Right atrium auricular region (tissue), 2 donors: ENCODE measurements around the gene RHO. TPM values are rescaled to one million over a fixed set of nuclear protein-coding genes. Genes with fewer than 3 reads are reported as not detected.

Experiments
- DNase-seq: peaks from one replicate; pipeline ENCODE4 v3.0.0-alpha.2; 2019; ENCODE audit warnings: low spot score
- H3K27ac ChIP-seq, 2 donors: fragments of 200-600 bp; sonication (generic); 1 replicate in 1 of 2; 2 replicates in 1 of 2; pipeline ENCODE4 v1.5.1; 2016 to 2019
- H3K27me3 ChIP-seq, 2 donors: fragments of 200-600 bp; sonication (generic); one replicate each; pipeline versions ENCODE4 v1.5.1 to v1.6.0; 2017 to 2019
- H3K36me3 ChIP-seq: fragments of 200-600 bp; sonication (generic); one replicate; pipeline ENCODE4 v1.5.1; 2016
- H3K4me1 ChIP-seq, 2 donors: fragments of 200-600 bp; sonication (generic); one replicate each; pipeline versions ENCODE4 v1.5.1 to v1.6.0; 2017 to 2019
- H3K4me3 ChIP-seq, 2 donors: fragments of 200-600 bp; sonication (generic); 1 replicate in 1 of 2; 2 replicates in 1 of 2; pipeline ENCODE4 v1.5.1; 2017 to 2019; ENCODE audit warnings: mild to moderate bottlenecking in 1 of 2, moderate library complexity in 1 of 2
- H3K9me3 ChIP-seq, 2 donors: fragments of 200-600 bp; sonication (generic); one replicate each; pipeline ENCODE4 v1.5.1; 2019
- CTCF ChIP-seq, 2 donors: fragments of 200-600 bp; sonication (generic); IDR thresholded peaks; one replicate each; pipeline ENCODE4 v1.5.1; 2019; ENCODE audit warnings: antibody characterized with exemption in 2 of 2
- total RNA-seq, 2 donors: library from RNA; depleted of rRNA; stranded (reverse); fragments of >200 nt; gene quantifications; one replicate each; pipeline ENCODE4 v1.1.0, GENCODE V29; 2016

The RHO gene
- total RNA-seq, 2 donors from 2014 or later, result not detected

DNA sequence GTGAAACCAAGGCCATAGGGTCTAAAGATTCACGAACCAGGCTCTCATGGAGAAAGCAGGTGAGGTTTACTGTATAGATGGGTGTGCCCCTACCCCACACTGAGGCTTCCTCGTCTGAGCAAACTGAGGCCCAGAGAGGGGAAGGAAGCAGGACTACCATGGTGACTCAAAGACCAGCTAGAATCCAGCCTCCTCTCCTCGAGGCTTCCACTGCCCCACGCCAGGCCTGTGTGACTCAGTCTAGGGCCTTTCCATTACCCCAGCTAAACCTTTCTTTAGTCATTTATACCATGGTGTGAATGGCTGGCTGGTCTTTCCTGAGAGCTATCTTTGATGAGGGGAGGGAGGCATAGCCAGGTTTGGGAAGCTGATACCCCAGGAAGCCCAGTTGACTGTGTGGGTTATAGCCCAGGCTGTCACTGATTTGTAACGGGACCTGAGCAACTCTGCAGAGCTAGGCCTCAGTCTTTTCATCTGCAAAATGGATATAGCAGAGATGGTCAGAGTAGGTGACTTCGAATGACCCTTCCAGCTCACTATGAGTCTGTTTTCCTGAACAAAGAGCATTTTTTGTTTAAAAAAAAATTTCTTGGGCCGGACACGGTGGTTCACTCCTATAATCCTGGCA lies 3.0 kb upstream of the RHO start:
- no peak for TF ChIP-seq CTCF (IDR thresholded peaks at IDR 0.05)
- no peak for DNase-seq
- Histone ChIP-seq H3K27ac (no peak overlapping the region), H3K4me1 (peaks cover 0 to 6% of the 10 kb centered on the region in 2 donors), H3K36me3 (no peaks in the 10 kb centered on the region), H3K9me3 (no peaks in the 10 kb centered on the region), H3K4me3 (no peak overlapping the region), H3K27me3 (no peaks in the 10 kb centered on the region)

GRCh38 chr3:129526121-129526900 lies 2.1 kb upstream of the RHO start:
- H3K9me3 ChIP-seq, result no peaks in the 10 kb centered on the region
- H3K4me1 ChIP-seq, result peaks cover 0 to 6% of the 10 kb centered on the region in 2 donors
- no peak overlapping the region for H3K4me3 ChIP-seq
- no peak for TF ChIP-seq CTCF (IDR thresholded peaks at IDR 0.05)
- no peaks in the 10 kb centered on the region for H3K36me3 ChIP-seq
- no peak overlapping the region for H3K27ac ChIP-seq
- DNase-seq, result no peak
- no peaks in the 10 kb centered on the region for H3K27me3 ChIP-seq

DNA sequence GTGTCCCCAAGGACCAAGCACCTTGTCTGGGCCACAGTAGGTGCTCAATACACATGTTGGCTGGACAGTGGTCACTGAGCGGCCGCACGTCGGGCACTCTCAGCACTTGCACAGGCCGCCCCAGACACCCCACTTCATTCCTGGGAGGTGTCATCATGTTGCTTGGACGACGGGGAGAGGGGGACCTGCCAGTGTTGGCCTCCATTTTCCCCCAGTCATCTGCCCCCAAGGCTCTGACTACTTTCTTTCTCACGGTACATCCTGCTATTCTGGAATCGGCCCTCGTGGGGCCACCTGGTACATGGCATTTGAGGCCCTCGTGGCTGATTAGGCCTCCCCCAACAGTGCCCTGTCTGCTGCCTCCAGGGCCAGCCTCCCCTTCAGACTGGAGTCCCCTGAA lies 1.2 kb upstream of the RHO start:
- Histone ChIP-seq H3K36me3 (no peaks in the 10 kb centered on the region), H3K4me3 (no peak overlapping the region), H3K4me1 (peaks cover 0 to 6% of the 10 kb centered on the region in 2 donors), H3K9me3 (no peaks in the 10 kb centered on the region), H3K27me3 (no peaks in the 10 kb centered on the region), H3K27ac (no peak overlapping the region)
- DNase-seq, result no peak
- no peak for TF ChIP-seq CTCF (IDR thresholded peaks at IDR 0.05)

DNA sequence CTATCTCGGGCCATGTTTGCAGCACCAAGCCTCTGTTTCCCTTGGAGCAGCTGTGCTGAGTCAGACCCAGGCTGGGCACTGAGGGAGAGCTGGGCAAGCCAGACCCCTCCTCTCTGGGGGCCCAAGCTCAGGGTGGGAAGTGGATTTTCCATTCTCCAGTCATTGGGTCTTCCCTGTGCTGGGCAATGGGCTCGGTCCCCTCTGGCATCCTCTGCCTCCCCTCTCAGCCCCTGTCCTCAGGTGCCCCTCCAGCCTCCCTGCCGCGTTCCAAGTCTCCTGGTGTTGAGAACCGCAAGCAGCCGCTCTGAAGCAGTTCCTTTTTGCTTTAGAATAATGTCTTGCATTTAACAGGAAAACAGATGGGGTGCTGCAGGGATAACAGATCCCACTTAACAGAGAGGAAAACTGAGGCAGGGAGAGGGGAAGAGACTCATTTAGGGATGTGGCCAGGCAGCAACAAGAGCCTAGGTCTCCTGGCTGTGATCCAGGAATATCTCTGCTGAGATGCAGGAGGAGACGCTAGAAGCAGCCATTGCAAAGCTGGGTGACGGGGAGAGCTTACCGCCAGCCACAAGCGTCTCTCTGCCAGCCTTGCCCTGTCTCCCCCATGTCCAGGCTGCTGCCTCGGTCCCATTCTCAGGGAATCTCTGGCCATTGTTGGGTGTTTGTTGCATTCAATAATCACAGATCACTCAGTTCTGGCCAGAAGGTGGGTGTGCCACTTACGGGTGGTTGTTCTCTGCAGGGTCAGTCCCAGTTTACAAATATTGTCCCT lies 1.2 kb downstream of the RHO start:
- Histone ChIP-seq H3K9me3 (no peaks in the 10 kb centered on the region), H3K27me3 (no peaks in the 10 kb centered on the region), H3K36me3 (no peaks in the 10 kb centered on the region), H3K4me1 (peaks cover 0 to 6% of the 10 kb centered on the region in 2 donors), H3K27ac (no peak overlapping the region), H3K4me3 (no peak overlapping the region)
- no peak for TF ChIP-seq CTCF (IDR thresholded peaks at IDR 0.05)
- DNase-seq, result no peak

DNA sequence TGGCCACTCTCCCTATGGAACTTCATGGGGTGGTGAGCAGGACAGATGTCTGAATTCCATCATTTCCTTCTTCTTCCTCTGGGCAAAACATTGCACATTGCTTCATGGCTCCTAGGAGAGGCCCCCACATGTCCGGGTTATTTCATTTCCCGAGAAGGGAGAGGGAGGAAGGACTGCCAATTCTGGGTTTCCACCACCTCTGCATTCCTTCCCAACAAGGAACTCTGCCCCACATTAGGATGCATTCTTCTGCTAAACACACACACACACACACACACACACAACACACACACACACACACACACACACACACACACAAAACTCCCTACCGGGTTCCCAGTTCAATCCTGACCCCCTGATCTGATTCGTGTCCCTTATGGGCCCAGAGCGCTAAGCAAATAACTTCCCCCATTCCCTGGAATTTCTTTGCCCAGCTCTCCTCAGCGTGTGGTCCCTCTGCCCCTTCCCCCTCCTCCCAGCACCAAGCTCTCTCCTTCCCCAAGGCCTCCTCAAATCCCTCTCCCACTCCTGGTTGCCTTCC lies 1.9 kb downstream of the RHO start:
- no peaks in the 10 kb centered on the region for H3K9me3 ChIP-seq
- no peak for TF ChIP-seq CTCF (IDR thresholded peaks at IDR 0.05)
- no peak overlapping the region for H3K27ac ChIP-seq
- H3K4me1 ChIP-seq, result peaks cover 0 to 6% of the 10 kb centered on the region in 2 donors
- no peak overlapping the region for H3K4me3 ChIP-seq
- H3K36me3 ChIP-seq, result no peaks in the 10 kb centered on the region
- H3K27me3 ChIP-seq, result no peaks in the 10 kb centered on the region
- no peak for DNase-seq
